ENCODE results near the gene OR52K1. TPM values are rescaled to one million over a fixed set of nuclear protein-coding genes. Genes with fewer than 3 reads are reported as not detected.

Gene OR52K1
- polyA plus RNA-seq, 3 donors: 1.6 TPM; not detected in 2

DNA sequence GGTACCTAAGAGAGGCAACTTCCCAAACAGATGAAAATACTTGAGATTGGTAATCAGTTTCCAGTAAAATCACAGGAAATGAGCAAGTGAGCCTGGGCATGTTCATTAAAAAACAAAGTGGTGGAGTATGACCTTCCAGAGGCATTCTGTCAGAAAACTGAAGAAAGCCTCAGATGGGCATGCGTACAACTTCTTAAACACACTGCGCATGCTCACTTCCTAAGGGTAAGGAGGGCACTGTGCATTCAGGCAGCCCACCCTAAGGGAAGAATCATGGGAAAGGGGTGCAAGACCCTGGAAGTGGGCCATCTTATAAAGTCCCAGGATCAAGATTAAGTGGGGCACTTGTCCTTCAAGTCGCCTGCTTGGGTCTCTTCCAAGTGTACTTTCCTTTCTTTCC is 29.3 kb upstream of the OR52K1 start:
- Mint-ChIP-seq H3K27me3 (ENCODE audit: low read depth in 3 of 3) (peaks cover 0 to 5% (median 0%) of the 10 kb centered on the region in 3 donors), H3K4me1 (peaks cover 74% of the 10 kb centered on the region), H3K27ac (peak overlapping the region; percentile 68 to 95 (median 87)), H3K9me3 (peaks cover 5 to 30% (median 14%) of the 10 kb centered on the region in 7 donors), H3K4me3 (no peak overlapping the region), H3K36me3 (peaks cover 23 to 35% of the 10 kb centered on the region in 2 donors)
- Histone ChIP-seq H3K4me1 (ENCODE audit: control insufficient read depth in 1 of 2, insufficient read depth in 2 of 2, low read length in 2 of 2) (peaks cover 82 to 97% of the 10 kb centered on the region in 2 donors), H4K20me1 (ENCODE audit: insufficient read depth, low read length) (no peaks in the 10 kb centered on the region), H3K27ac (ENCODE audit: low read depth in 1 of 2, low read length in 2 of 2) (peak overlapping the region; percentile 13 to 86), H3K9ac (ENCODE audit: insufficient read depth, low read length, poor library complexity, severe bottlenecking) (no peak overlapping the region), H3K36me3 (replicated peaks in 1 of 2; ENCODE audit: control insufficient read depth in 1 of 2, insufficient read depth in 2 of 2, low read length in 2 of 2) (peaks cover 2 to 14% of the 10 kb centered on the region in 2 donors), H3K27me3 (ENCODE audit: control insufficient read depth in 2 of 2, insufficient read depth in 2 of 2, low read length in 2 of 2) (no peaks in the 10 kb centered on the region), H2AFZ (ENCODE audit: insufficient read depth, low read depth, low read length, poor library complexity, severe bottlenecking) (no peak overlapping the region), H3K79me2 (ENCODE audit: insufficient read depth, low read length) (no peaks in the 10 kb centered on the region), H3K4me3 (replicated peaks in 1 of 3; ENCODE audit: low read depth in 2 of 3, low read length in 3 of 3) (peak overlapping the region in 1 of 3 experiments; percentile 11), H3K9me3 (replicated peaks in 1 of 2; ENCODE audit: control insufficient read depth in 1 of 2, insufficient read depth in 1 of 2, low read length in 2 of 2) (peaks cover 0 to 12% of the 10 kb centered on the region in 2 donors), H3K4me2 (replicated peaks; ENCODE audit: extremely low read depth, low read length, poor library complexity, severe bottlenecking) (no peak overlapping the region)
- TF ChIP-seq CTCF (IDR thresholded peaks at IDR 0.05): no peak
- intact Hi-C loops (cut with micrococcal nuclease): loop anchor here (10.0 kb wide), 1 partner anchor 58 kb away; the partner anchor contains the start of gene TRIM21 (in 2 of the 2)
- no CpG with 5 or more reads among the region's 3 CpGs for WGBS (ENCODE audit: insufficient coverage)
- DNase-seq: no peak

DNA sequence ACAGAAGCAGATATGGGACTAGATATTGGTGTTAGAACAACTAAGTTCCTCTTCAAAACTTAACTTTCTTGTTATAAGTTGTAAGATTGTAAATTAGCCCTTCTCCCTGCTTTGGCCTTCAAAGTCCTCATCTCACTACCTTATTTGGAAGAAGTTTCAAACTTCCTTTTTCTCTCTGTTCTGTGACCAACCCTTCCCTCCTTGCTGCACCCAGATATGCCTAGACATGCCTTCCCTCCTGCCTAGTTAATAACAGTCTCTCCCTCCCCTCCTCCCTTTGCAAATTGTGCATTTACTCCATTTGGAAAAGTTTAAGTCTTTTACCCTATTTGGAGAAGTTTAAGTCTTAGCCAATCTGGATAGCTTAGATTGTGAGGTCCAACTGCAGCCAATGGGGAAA is 28.4 kb upstream of the OR52K1 start:
- peak overlapping the region; percentile 51 to 86 for H3K27ac ChIP-seq (ENCODE audit: low read depth in 1 of 2, low read length in 2 of 2)
- intact Hi-C loops (cut with micrococcal nuclease): loop anchor here (10.0 kb wide), 1 partner anchor 59 kb away; the partner anchor contains the start of gene TRIM21 (in 2 of the 2)
- no peaks in the 10 kb centered on the region for H4K20me1 ChIP-seq (ENCODE audit: insufficient read depth, low read length)
- no peak for TF ChIP-seq CTCF (IDR thresholded peaks at IDR 0.05)
- H3K36me3 ChIP-seq (replicated peaks in 1 of 2; ENCODE audit: control insufficient read depth in 1 of 2, insufficient read depth in 2 of 2, low read length in 2 of 2): peaks cover 2 to 14% of the 10 kb centered on the region in 2 donors
- H3K4me2 ChIP-seq (replicated peaks; ENCODE audit: extremely low read depth, low read length, poor library complexity, severe bottlenecking): peak overlapping the region; percentile 46
- H3K4me1 ChIP-seq (ENCODE audit: control insufficient read depth in 1 of 2, insufficient read depth in 2 of 2, low read length in 2 of 2): peaks cover 81 to 97% of the 10 kb centered on the region in 2 donors
- DNase-seq: peak; percentile 27 to 56 (median 43)
- no peaks in the 10 kb centered on the region for H3K27me3 ChIP-seq (ENCODE audit: control insufficient read depth in 2 of 2, insufficient read depth in 2 of 2, low read length in 2 of 2)
- no peak overlapping the region for H2AFZ ChIP-seq (ENCODE audit: insufficient read depth, low read depth, low read length, poor library complexity, severe bottlenecking)
- Mint-ChIP-seq H3K27me3 (ENCODE audit: low read depth in 3 of 3) (peaks cover 0 to 5% (median 0%) of the 10 kb centered on the region in 3 donors), H3K27ac (peak overlapping the region; percentile 83 to 95 (median 90)), H3K4me3 (no peak overlapping the region), H3K4me1 (peaks cover 83% of the 10 kb centered on the region), H3K36me3 (peaks cover 23 to 35% of the 10 kb centered on the region in 2 donors), H3K9me3 (peaks cover 5 to 30% (median 14%) of the 10 kb centered on the region in 7 donors)
- H3K9ac ChIP-seq (ENCODE audit: insufficient read depth, low read length, poor library complexity, severe bottlenecking): no peak overlapping the region
- H3K4me3 ChIP-seq (replicated peaks in 1 of 3; ENCODE audit: low read depth in 2 of 3, low read length in 3 of 3): peak overlapping the region in 1 of 3 experiments; percentile 54
- H3K79me2 ChIP-seq (ENCODE audit: insufficient read depth, low read length): no peaks in the 10 kb centered on the region
- peaks cover 0 to 12% of the 10 kb centered on the region in 2 donors for H3K9me3 ChIP-seq (replicated peaks in 1 of 2; ENCODE audit: control insufficient read depth in 1 of 2, insufficient read depth in 1 of 2, low read length in 2 of 2)

Measured in CD14-positive monocyte (primary cell).